ENCODE data around the gene NES.

The NES gene

GRCh38 chr1:156703336-156703735 lies 26.1 kb upstream of the NES start:
- no peak for FAIRE-seq

- no peak for FAIRE-seq
These were observed 23.7 kb upstream of the NES start for GRCh38 chr1:156700736-156701531.

- no peak for FAIRE-seq
These were observed 21.8 kb upstream of the NES start for GRCh38 chr1:156698995-156699394.

- no peak for FAIRE-seq
These were observed 20.3 kb upstream of the NES start for GRCh38 chr1:156697481-156697880.

- no peak for FAIRE-seq
These were observed 19.5 kb upstream of the NES start for GRCh38 chr1:156696755-156697154.

- no peak for FAIRE-seq
These were observed 17.4 kb upstream of the NES start for GRCh38 chr1:156694690-156694962.

- no peak for FAIRE-seq
These were observed 16.9 kb upstream of the NES start for GRCh38 chr1:156693848-156694689.

GRCh38 chr1:156692925-156693847 lies 16.0 kb upstream of the NES start:
- FAIRE-seq, result no peak

GRCh38 chr1:156692441-156692924 lies 15.3 kb upstream of the NES start:
- no peak for FAIRE-seq

GRCh38 chr1:156691665-156692440 lies 14.6 kb upstream of the NES start:
- no peak for FAIRE-seq

GRCh38 chr1:156691191-156691590 lies 14.0 kb upstream of the NES start:
- FAIRE-seq, result no peak

GRCh38 chr1:156690675-156691036 lies 13.4 kb upstream of the NES start:
- FAIRE-seq, result no peak

- no peak for FAIRE-seq
These were observed 12.9 kb upstream of the NES start for GRCh38 chr1:156689953-156690674.

- FAIRE-seq, result no peak
These were observed 12.1 kb upstream of the NES start for GRCh38 chr1:156689035-156689952.

- no peak for FAIRE-seq
These were observed 7.1 kb upstream of the NES start for GRCh38 chr1:156684227-156684782.

- no peak for FAIRE-seq
These were observed 5.1 kb upstream of the NES start for GRCh38 chr1:156682166-156682890.

- no peak for FAIRE-seq
These were observed 4.2 kb upstream of the NES start for GRCh38 chr1:156681196-156681960.

GRCh38 chr1:156680056-156680455 lies 2.8 kb upstream of the NES start:
- FAIRE-seq, result no peak
